Neural progenitor cell (in vitro differentiated cells): ENCODE results near the gene LHFPL2.

Experiments
- EZH2 ChIP-seq: fragments of 200-600 bp; sonication (generic); IDR thresholded peaks from 2 replicates; pipeline ENCODE4 v1.6.1; 2017; ENCODE audit warnings: antibody characterized with exemption, mild to moderate bottlenecking, moderate library complexity
- TF ChIP-seq, protein P1 (sequence below): fragments of 200-600 bp; sonication (generic); IDR thresholded peaks from 2 replicates; pipeline ENCODE4 v1.5.1; 2017; ENCODE audit warnings: antibody characterized with exemption, mild to moderate bottlenecking

DNA sequence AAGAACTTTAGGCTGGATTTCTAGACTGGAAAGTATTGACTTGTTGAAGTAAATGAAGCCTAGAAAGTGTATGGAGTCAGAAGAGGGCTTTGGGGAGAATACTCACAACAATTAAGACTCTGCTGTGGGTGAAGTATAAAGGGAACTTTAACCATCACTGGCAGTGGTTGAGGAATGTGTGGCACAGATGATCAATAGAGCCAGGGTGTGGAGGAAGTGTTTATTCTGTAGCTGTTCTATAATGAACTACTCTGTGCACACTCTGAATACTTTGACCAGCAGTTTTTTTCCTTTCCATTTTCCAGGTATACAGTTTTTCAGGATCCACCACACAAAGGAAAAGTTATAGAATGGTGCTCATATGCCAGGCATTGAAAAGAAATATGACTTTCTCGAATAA lies 181.4 kb downstream of the LHFPL2 start:
- TF ChIP-seq, protein P1, sequence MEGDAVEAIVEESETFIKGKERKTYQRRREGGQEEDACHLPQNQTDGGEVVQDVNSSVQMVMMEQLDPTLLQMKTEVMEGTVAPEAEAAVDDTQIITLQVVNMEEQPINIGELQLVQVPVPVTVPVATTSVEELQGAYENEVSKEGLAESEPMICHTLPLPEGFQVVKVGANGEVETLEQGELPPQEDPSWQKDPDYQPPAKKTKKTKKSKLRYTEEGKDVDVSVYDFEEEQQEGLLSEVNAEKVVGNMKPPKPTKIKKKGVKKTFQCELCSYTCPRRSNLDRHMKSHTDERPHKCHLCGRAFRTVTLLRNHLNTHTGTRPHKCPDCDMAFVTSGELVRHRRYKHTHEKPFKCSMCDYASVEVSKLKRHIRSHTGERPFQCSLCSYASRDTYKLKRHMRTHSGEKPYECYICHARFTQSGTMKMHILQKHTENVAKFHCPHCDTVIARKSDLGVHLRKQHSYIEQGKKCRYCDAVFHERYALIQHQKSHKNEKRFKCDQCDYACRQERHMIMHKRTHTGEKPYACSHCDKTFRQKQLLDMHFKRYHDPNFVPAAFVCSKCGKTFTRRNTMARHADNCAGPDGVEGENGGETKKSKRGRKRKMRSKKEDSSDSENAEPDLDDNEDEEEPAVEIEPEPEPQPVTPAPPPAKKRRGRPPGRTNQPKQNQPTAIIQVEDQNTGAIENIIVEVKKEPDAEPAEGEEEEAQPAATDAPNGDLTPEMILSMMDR: no peak
- no peak for TF ChIP-seq EZH2
